Left lobe of liver (tissue), 2 donors: ENCODE data around the gene PLPPR1. TPM values are rescaled to one million over a fixed set of nuclear protein-coding genes. Genes with fewer than 3 reads are reported as not detected.
"Not testable (repeated sequence)": the region's sequence is repeated elsewhere in the genome, so short reads cannot be mapped to it uniquely, and the experiment has no call there.

Source experiments
- ATAC-seq: fragments of 200-7000 bp; cut with Tn5 transposase; one replicate; pipeline ENCODE4 v1.9.1; 2020; ENCODE audit warnings: mild to moderate bottlenecking, moderate library complexity
- DNase-seq: peaks from one replicate; pipeline ENCODE4 v3.0.0-alpha.2; 2020; ENCODE audit warnings: low spot score
- total RNA-seq: library from RNA; stranded (reverse); gene quantifications from one replicate; pipeline ENCODE4 v1.2.1, GENCODE V29; 2021
- donor health status: DM: no; HTN: no; CAD: no; lungs with moderate emphysema.
- donor health status: DM: no; HTN: yes; CAD: no.

Gene PLPPR1
- total RNA-seq, 1 donor from 2014 or later = 1.2 TPM

DNA sequence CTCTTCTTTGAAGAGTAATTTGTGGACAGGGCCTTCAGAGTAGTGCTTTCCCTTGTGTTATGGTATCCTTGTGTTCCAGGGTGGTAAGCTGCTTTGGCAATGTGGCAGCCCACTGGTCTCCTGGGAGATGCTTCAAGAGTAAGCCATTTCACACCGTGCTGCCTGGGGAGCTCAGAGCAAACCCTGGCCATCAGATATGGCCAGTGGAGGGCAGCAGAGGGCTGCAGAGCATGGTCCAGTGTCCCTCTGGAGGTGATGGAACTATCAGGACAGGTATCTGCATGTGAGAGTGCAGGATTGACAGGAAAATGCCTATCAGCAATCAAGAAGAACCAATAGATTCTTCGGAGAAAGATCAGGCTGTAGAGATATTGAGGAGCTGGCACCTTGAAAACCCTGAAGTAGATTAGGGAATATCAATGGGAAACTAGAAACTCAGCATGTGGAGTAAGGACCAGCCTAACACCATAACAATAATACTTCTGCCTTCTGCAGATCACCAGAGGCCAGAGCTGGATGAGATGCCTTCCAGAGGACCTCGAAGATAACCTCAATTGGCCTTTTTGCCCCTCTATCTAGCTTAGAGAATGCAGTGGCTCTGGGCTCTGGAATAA is 90.8 kb downstream of the PLPPR1 start:
- ATAC-seq = peak; percentile 100
- peak; percentile 78 for DNase-seq

DNA sequence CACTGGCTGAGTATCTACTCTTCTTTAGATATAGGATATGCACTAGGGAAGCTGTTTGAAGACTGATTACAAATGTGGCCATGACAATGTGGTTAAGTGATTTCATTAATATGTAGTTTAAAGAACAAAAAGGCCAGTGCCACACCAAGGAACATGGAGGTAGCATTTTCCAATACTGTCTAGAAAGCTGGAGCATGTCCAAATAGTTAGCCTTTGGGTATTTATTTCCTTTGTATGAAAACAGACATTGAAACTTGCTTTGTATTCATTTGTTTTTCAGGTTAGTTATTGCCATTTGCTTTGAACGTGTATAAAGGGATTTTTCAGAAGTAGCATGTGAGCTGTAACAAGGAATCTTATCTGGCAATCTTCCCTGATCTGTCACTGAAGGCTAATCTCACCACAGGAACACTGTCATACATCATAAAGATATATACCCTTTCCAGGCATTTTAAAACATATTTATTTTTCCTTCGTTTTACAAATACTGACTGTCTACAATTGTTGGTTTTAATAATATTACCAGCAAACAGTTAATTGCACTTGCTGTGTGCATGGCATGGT is 93.4 kb downstream of the PLPPR1 start:
- DNase-seq (no peak), ATAC-seq (no peak)

DNA sequence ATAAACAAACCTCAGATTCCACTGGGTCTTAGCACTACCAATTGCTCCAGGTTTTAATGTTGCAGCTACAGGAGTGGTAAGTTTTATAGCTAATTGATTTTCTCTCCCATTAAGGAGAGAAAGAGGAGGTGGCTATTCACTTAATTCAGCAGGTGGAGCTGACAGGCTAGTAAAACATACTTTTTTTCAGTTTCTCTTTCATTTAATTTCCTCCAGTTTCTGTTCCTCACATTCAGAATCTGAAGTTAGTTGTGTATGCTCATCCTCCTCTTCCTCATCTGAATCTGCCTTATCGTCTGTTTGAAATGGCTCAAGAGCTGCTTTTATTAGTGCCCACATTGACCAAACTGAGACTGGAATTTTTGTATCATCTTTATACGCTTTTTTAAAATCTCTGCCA is 98.0 kb downstream of the PLPPR1 start:
- no peak for DNase-seq
- no peak for ATAC-seq

DNA sequence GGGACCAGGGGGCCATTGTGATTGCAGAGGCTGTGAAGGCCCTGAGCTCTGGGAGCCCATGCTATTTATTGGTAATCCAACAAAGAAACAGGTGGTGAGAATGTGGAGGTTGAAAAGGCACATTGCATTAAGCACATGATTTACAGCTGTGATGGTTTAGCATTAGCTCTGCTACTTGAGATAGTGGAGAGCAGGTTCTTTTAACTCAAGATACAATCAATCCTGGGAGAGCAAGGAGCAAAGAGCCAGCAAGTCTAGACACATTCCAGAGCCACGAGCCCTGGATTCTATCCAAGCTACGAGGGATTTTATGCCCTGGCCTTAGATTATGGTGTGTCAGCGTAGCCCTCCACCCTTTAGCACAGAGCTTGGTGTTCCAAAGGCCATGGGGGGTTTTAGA is 98.8 kb downstream of the PLPPR1 start:
- not testable (repeated sequence) for ATAC-seq, DNase-seq

DNA sequence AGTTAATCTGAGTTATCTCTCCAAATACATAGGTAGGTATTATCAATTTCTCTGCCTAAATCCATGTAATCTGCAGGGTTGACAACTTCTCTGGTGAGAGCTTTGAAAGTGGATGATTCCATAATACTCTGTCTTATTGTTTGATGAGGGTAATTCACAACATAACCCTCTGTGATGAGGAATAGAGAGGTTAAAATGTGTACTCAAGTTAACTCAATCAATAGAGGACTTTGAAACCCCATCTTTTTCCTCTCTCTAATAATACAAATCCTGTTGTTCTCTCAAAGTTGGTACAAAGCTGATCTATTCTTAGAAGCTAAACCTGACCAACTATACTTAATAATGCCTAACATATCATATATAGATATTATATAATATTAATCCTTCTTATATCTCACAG is 100.1 kb downstream of the PLPPR1 start:
- ATAC-seq = peak; percentile 60
- no peak for DNase-seq

DNA sequence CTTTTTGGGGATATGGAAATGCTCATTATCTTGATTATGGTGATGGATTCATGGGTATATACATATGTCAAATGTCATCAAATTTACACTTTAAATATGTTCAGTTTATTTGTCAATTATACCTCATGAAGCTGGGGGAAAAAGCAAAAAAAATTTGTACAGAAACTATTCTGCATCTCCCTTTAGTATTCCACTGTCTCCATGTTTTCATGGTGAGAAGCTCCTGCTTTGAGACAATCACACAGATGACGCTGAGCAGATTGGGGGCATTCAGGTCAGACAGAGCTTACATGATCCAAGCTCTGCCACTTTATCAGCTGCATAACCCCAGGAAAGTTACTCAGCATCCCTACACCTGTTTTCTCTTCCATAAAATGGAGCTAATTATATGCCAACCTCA is 101.5 kb downstream of the PLPPR1 start:
- DNase-seq (no peak), ATAC-seq (no peak)

DNA sequence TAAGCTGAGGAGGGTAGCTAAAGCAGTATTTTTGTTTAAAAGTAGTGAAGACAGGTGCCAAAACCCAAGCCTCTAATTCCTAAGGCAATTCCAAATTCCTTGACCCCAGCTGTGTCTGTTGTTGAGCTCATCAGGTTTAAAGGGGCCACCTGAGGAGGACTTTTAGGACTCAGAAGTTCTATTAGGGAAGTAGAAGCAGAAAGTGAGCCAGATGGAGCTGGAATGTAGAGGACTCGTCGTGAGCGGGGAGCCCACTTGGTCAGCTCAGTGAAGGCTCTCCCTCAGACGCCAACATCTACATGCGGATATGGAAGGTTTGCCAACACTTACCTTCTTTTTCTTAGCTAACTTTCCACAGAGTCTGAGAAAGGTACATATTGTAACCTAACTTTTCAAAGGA is 102.8 kb downstream of the PLPPR1 start:
- DNase-seq (no peak), ATAC-seq (no peak)

DNA sequence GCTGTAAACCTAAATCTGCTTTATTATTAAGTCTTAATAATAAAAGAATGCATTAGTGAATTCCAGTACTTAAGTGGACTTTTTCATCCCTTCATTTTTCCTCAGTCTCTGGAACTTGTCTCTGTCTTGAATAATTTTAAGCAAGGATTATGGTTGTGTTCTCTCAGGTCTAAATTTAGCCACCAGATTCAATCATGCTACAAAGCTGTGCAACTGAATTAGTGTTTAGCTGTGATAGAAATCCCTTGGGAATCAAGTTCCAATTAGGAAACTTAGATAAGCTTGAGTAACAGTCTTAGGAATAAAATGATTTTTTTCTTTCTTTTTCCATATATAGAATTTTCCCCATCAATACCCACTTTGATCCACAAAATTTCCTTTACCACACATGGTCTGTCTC is 104.3 kb downstream of the PLPPR1 start:
- DNase-seq (no peak), ATAC-seq (no peak)

DNA sequence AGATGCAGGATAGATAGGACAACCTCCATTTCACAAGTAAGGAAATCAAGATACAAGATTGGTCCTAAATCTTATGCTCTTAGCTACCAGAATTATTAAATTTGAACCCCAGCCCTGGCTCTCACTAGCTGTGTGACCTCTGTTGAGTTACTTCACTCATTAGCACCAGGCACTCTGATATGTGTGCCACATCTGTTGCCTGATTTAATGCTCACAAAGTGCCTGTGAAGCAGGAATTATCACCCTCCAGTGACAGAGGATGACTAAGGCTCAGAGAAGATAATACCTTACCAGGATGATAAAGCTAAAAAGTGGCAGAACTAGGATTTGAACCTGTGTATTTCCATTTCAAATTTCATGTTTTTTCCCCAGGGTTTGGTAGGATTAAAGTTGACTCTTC is 110.0 kb downstream of the PLPPR1 start:
- DNase-seq = no peak
- ATAC-seq = no peak

DNA sequence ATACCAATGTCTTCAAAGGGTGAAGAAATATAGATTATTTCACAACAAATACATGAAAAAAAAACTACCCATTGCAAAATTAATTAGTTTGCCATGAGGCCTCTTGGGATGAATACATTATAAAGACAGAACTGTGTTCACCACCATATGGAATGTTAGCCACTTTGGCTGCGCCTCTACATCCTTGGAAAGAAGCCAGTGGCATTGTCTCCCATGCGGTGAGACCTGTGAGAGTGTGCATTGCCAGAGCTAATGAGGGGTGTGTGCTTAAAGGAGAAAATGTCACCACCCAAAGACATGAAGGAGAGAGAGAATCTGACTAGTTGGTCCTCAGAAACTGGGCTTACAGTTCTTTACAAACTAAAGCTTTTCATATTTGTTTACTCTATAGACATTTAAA is 110.6 kb downstream of the PLPPR1 start:
- no peak for DNase-seq
- no peak for ATAC-seq

DNA sequence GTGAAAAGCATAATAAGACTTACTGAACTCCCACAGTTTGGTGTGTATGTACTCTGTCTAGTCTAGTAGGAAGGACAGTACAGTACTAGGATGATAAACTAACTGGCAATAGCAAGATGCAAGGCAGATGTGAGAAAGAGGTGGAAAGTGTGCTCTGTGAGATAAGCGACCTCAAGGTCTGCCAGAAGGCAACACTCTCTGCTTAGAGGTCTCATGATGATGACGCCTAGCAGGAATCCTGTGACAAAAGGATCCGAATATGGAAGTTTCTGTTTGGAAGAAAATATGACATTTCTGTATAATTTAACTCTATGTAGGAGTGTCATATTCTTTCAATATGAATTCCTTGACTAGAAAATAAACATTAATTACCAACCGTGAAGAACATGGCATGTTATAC is 112.2 kb downstream of the PLPPR1 start:
- no peak for DNase-seq
- ATAC-seq = no peak

DNA sequence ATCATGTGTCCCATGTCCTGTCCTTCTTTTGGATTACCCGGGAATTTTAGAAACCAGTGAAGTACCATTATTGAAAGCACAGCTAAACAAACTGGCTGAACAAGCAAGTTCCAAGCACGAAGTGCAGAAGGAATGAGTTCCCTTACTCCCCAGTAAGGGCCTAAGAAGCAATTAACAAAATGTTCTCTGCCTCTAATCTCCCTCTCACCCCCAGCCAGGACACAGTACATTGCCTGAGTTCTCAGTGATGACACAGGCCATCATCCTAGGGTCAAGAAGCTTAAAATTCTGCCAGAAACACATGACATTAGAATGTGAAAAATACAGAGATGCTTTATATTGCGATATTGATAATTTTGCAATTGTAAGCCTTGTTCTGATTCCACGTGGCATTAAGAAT is 118.0 kb downstream of the PLPPR1 start:
- ATAC-seq (no peak), DNase-seq (no peak)

DNA sequence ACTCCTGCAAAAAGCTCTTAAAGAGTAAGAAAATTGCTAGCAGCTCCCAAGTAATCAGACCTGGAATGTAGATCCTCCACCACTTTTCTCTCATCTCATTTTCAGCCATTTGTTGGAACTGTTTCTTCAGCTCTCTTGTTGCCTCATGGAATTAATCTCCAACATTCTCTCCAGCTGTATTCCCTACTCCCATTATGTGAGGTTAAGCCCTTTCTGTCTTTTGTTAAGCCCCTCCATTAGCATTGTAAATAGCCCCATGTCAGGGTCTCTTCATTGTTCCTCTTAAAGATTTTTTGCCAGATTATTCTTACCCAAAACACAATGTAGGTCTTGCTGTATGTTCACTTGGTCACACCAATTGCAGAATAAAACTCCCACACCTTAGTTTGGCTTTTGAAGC is 119.8 kb downstream of the PLPPR1 start:
- ATAC-seq = no peak
- no peak for DNase-seq

DNA sequence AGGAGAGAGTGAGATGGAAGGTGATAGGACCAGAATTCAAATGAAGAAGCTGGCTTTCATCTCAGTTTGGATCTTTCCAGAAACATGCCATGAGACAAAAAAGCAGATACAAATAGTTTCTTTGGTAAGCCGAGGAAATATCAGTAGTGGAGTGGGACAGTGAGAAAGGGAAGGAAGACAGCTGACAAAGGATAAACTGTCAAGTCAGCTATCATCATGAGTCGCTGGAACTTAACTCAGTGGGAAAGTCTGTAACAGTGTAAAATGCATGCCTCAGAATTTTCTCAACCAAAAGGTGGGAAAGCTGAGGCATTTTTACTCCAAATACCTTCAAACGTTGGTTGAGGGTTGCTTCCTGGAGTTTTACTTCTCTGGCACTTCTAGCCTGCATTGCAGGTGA is 129.8 kb downstream of the PLPPR1 start:
- ATAC-seq (no peak), DNase-seq (no peak)

DNA sequence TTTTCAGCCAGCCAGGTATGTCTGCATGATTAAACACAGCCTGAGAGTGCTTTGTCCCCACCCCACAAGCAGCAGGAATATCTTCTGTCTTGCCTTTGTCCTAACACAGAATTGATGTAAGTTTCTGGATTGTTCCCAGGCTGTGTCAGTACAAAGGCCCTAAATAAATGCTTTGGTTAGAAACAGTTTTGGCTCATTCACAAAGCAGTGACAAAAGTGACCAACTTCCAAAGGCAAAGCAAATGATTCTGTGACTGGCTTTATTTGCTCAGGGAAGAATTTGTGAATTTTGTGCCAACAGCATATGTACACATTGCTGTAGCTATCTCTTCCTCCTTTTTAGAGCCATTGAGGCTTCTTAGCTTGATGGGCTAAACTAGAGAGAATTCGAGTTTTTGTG is 133.7 kb downstream of the PLPPR1 start:
- ATAC-seq = peak; percentile 94
- DNase-seq = peak; percentile 45

DNA sequence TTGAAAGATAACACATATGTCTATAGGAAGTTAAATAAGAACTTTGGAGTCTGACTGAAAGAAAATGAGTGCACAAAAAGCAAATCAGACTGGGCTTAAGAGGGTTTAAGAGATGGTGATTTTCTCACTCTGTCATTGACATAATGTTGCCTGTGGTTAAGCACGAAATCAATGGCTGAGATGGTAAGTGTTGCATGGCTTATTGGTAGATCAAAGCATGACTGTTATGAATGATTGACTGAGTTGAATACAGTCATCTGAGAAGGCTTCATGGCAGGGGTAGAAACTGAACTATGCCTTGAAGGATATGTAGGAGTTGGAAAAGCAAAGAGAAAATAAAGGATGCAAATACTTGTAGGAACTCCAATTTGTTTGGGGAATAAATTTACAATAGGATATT is 136.6 kb downstream of the PLPPR1 start:
- DNase-seq (no peak), ATAC-seq (no peak)

DNA sequence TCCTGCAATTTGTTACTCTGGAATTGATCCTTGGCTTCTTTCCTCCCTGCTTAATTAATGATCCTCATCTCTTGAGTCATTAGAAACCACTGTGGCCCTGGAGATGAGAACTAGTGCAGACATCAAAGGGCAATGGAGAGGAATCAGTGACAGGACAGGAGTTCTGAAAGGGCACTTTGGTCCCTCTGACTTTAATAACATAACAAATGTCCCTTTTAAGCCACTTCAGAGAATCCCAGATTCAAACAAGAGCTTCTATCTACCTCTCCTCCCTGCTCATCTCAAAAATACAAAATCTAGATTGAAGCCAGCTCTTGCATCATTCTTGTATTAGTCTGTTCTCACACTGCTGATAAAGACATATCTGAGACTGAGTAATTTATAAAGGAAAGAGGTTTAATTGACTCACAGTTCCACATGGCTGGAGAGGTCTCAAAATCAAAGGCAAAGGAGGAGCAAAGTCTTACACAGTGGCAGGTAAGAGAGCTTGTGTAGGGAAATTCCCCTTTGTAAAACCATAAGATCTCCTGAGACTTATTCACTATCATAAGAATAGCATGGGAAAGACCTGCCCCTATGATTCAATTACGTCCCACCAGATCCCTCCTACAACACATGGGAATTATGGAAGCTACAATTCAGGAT is 139.1 kb downstream of the PLPPR1 start:
- ATAC-seq (peak; percentile 16), DNase-seq (no peak)

DNA sequence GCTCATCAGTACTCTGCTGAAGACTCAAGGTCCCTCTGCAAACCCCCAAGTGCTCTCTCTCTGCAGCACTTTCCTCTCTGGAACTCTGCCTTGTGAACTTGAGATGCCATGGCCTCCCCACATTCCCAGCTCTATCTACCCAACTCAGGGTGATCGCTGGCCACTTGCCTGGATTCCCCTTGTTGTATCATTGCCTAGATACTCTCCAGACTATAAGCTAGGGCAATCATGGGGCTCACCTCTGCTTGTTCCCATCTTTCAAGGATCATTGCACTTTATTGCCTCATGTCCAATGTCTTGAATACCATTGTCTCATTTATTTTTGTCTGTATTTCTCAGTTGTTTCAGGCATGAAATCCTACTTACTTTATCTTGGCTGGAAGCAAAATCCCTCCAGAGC is 144.1 kb downstream of the PLPPR1 start:
- DNase-seq (no peak), ATAC-seq (no peak)

DNA sequence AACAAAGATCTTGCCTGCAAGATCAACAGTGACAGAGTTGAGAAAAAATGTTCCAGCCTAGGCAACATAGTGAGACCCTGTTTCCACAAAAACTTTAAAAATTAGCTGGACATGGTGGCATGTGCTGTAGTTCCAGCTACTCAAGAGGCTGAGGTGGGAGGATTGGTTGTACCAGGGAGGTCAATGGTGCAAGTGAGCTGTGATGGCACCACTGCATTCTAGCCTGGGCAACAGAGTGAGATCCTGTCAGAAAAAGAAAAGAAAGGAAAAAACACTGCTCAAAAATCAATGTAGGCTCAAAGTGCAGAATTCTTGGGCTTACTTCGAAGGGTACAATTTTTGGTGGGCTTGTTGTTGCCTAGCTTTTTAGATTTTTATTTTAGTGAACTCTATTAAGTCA is 145.4 kb downstream of the PLPPR1 start:
- ATAC-seq = no peak

DNA sequence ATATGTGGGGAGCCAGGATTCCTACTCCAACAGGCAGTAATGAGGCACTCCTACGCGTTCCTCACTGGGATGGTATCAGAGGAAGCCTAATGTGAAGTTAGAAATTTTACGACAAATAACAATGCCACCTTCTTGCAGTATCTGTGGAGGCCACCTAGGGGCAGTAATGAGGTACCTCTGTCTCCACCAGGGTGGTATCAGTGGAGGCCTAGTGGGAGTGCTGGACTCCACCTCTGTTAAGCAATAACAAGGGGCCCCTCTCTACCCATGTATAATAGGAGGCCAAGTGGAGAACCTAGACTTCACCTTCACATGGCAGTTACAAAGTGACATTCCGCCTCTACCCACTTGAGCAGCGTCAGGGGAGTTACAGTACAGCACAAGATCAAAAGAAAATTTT is 147.9 kb downstream of the PLPPR1 start:
- DNase-seq (no peak), ATAC-seq (no peak)

More for the DNA sequence above, 145.4 kb downstream of the PLPPR1 start:
- DNase-seq = no peak

DNA sequence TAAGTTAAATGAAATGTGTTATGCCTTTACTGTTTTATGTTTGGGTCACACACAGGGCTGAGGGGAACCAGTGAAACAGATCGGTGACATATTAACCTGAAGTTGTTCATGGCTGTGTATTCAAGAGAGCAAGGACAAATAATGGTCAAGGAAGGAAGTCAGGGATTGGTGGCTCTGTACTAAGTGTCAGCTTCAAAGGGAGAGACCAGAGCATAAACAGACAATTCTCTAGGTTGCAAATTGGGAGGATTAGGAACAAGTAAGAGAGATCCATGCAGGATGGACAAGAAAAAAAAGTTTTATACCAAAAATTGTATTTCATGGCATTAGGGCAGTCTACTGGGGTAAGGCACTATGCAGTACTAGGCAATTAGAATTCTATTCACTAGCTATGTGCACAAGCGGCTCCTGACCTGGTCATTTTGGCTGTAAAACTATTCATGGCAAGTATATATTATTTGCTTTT is 156.3 kb downstream of the PLPPR1 start:
- DNase-seq = no peak

DNA sequence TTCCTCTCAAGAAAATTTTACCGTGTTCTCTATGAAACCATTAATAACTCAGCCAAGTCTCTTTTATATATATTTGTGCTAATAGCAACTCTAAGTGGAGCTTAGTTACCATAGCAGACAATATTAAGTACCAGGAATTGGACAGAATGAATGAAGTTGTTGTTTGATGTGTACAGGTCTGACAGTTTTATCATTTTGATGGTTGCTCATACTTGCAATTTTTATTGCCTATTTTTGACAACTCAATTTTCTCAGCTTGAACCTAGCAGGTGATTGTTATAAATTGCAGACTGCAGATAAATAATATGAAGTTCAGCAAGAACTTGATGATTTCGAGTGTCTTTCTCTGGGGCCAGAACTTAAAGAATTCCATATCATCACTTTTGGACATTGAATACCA is 163.2 kb downstream of the PLPPR1 start:
- ATAC-seq (no peak), DNase-seq (no peak)

More for the DNA sequence above, 156.3 kb downstream of the PLPPR1 start:
- peak; percentile 99 for ATAC-seq

DNA sequence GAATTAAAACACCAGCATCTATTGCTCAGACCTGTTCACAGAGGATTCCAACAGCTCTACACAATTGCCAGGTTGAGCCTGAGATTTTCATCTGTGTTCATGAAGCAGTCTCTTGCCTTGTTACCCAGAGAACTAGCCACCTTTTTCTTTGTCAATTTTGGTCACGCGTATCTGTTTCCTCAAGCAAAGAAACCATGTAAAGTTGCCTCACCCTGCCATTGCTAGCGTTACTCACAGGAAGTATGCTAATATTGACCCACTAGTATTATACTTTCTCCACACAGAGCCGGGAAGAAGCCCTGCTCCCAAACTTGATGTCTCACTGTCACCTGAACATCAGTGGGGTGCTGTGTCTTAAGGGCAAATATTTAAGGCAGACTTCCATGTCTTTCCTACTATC is 168.5 kb downstream of the PLPPR1 start:
- DNase-seq = no peak

More for the DNA sequence above, 168.5 kb downstream of the PLPPR1 start:
- ATAC-seq = no peak
